ENCODE measurements around the gene KAT6B.
A peak's percentile ranks its signal among the peaks of the same experiment; 100 is the strongest.

The KAT6B gene

DNA sequence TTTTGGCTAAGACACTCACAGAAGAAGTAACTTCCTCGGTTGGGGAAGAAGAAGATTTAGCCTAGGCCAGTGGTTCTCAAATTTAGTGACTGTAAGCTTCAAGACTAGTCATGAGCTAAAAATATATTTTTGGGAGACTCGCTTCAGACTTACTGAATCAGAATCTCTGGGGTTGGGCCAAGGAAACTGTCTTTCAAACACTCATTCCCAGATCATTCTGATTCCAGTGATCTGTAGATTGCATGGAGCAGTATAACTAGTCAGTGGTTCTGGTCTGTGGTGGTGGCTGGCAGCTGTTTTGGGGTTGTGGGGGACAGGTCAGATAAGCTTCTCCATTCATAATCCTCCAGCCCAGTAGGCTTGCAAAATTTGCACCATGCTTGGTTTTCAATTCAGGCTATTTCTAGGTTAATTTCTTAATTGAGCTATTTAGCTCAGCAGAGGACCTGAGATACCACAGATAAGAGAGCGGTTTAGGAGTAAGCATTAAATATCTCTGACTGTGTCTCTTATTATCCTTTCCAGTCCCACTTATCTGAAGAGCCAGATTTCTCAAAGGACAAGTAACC, 3.8 kb upstream of the KAT6B start:
- Histone ChIP-seq H3K27ac (ENCODE audit: low read length) (no peak overlapping the region), H3K36me3 (ENCODE audit: control insufficient read depth, insufficient read depth, low read length) (no peaks in the 10 kb centered on the region), H3K9me3 (ENCODE audit: control insufficient read depth, insufficient read depth, low read length) (no peaks in the 10 kb centered on the region), H3K27me3 (ENCODE audit: control insufficient read depth, insufficient read depth, low read length) (no peaks in the 10 kb centered on the region), H3K4me1 (ENCODE audit: control insufficient read depth, insufficient read depth, low read length) (peaks cover 4% of the 10 kb centered on the region), H3K4me3 (ENCODE audit: low read length) (no peak overlapping the region)
- no CpG with 5 or more reads among the region's 3 CpGs for WGBS (ENCODE audit: insufficient coverage, insufficient read length)
- no peak for DNase-seq (ENCODE audit: low read depth, low spot score)

- Histone ChIP-seq H3K4me1 (ENCODE audit: control insufficient read depth, insufficient read depth, low read length) (peaks cover 4% of the 10 kb centered on the region), H3K27me3 (ENCODE audit: control insufficient read depth, insufficient read depth, low read length) (no peaks in the 10 kb centered on the region), H3K36me3 (ENCODE audit: control insufficient read depth, insufficient read depth, low read length) (no peaks in the 10 kb centered on the region), H3K27ac (ENCODE audit: low read length) (no peak overlapping the region), H3K4me3 (ENCODE audit: low read length) (no peak overlapping the region), H3K9me3 (ENCODE audit: control insufficient read depth, insufficient read depth, low read length) (no peaks in the 10 kb centered on the region)
- WGBS (ENCODE audit: insufficient coverage, insufficient read length): no CpG with 5 or more reads among the region's 4 CpGs
- no peak for DNase-seq (ENCODE audit: low read depth, low spot score)
Measured at GRCh38 chr10:74823791-74824183, 2.6 kb upstream of the KAT6B start.

DNA sequence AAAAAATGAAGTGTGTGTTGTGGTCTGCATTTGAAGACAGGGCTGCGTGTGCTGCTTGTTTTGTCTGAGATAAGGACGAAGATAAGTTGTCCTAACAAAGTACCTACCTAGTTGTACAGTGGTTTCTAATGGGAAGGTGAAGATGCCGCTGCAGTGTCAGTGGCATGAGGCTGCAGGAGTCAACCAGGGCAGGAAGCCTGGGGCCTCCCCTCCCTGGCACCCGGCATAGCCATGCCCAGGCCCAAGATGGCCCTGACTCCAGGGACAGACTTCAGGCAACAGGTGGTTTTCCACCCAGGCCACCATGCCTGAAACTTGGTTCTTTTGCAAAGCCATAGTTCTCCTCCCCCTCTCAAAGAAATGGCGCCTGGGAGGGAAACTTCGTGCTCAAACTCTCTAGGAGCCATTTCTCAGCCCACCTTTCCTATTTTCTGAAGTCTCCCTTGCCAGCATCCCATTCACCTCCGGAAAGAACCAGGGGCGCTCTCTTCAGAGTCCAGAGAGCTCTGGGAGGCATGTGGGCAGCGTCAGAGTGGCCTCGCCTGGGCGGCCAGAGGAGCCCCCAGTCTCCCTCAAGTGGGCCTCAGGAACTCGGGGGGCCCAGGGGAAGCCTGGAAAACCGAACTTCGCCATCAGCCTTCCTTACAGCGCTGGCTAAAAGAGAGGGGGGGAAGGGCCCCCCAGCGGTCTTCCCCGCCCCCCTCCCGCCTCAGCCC, 2.1 kb upstream of the KAT6B start:
- Histone ChIP-seq H3K36me3 (ENCODE audit: control insufficient read depth, insufficient read depth, low read length) (no peaks in the 10 kb centered on the region), H3K27ac (ENCODE audit: low read length) (no peak overlapping the region), H3K4me1 (ENCODE audit: control insufficient read depth, insufficient read depth, low read length) (peaks cover 4% of the 10 kb centered on the region), H3K4me3 (ENCODE audit: low read length) (peak overlapping the region; percentile 86; the same call in 1 of the 2 replicates), H3K9me3 (ENCODE audit: control insufficient read depth, insufficient read depth, low read length) (no peaks in the 10 kb centered on the region), H3K27me3 (ENCODE audit: control insufficient read depth, insufficient read depth, low read length) (no peaks in the 10 kb centered on the region)
- no peak for DNase-seq (ENCODE audit: low read depth, low spot score)
- no CpG with 5 or more reads among the region's 18 CpGs for WGBS (ENCODE audit: insufficient coverage, insufficient read length)

DNA sequence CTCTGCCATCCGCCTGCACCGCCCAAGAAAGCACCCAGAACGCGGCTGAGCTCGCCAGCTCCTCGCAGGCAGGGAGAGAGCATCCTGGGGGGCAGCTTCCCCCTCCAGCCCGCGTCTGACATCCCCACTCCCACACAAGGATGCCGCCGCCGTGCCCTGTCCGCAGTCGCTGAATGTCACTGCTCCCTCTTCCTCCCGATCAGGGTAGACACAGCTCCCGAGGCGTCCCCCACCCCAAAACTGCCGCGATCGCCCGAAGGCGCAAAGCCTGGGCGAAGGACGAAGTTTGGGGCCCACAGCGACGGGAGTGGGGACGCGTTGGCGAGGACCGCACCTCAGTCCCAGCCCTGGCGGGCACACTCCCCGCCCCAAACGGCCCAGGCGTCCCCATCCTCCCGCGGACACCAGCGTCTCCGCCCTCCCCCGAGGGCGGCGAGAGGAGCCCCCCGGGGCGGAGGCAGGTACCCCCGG, 1.5 kb upstream of the KAT6B start:
- H3K27me3 ChIP-seq (ENCODE audit: control insufficient read depth, insufficient read depth, low read length): no peaks in the 10 kb centered on the region
- H3K9me3 ChIP-seq (ENCODE audit: control insufficient read depth, insufficient read depth, low read length): no peaks in the 10 kb centered on the region
- no CpG with 5 or more reads among the region's 43 CpGs for WGBS (ENCODE audit: insufficient coverage, insufficient read length)
- DNase-seq (ENCODE audit: low read depth, low spot score): no peak
- H3K36me3 ChIP-seq (ENCODE audit: control insufficient read depth, insufficient read depth, low read length): no peaks in the 10 kb centered on the region
- peak overlapping the region; percentile 86; the same call in 1 of the 2 replicates for H3K4me3 ChIP-seq (ENCODE audit: low read length)
- H3K4me1 ChIP-seq (ENCODE audit: control insufficient read depth, insufficient read depth, low read length): peaks cover 4% of the 10 kb centered on the region
- no peak overlapping the region for H3K27ac ChIP-seq (ENCODE audit: low read length)

DNA sequence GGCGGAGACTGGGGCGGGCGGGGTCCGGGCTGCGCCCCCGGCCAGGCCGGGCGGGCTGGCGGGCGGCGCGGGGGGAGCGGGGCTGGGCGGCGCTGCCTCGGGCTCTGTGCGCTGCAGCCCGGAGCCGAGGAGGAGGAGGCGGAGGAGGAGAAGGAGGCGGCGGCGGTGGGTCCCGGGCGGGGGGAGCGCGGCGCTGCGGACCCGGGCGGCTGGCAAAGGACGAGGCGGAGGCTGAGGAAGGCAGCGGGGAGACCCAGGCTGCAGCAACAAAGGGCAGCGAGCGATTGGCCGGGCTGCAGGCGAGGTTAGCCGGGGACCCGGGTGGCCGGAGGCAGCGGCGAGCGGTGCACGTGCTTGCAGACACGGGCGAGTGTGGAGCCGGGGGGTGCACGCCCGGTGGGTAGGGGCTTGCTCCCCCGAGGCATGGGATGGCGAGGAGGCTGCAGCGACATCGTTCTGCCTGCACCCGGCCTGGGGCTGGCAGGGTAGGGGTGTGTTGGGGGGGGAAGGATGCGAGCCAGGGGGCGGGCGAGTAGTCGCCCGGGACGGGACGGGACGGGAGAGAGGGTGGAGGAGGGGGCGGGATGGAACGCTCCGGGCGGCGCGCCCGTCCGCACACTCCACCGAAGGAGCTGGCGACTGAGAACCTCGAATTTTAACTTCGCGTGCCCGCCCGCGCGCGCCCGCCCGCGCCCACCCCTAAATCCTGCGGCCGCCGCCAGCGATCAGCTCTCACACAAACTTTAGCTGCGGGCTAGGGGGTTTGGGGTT, 844 bp upstream of the KAT6B start:
- Histone ChIP-seq H3K9me3 (ENCODE audit: control insufficient read depth, insufficient read depth, low read length) (no peaks in the 10 kb centered on the region), H3K4me1 (ENCODE audit: control insufficient read depth, insufficient read depth, low read length) (peaks cover 4% of the 10 kb centered on the region), H3K27ac (ENCODE audit: low read length) (no peak overlapping the region), H3K27me3 (ENCODE audit: control insufficient read depth, insufficient read depth, low read length) (no peaks in the 10 kb centered on the region), H3K4me3 (ENCODE audit: low read length) (peak overlapping the region; percentile 86), H3K36me3 (ENCODE audit: control insufficient read depth, insufficient read depth, low read length) (no peaks in the 10 kb centered on the region)
- no CpG with 5 or more reads among the region's 89 CpGs for WGBS (ENCODE audit: insufficient coverage, insufficient read length)
- no peak for DNase-seq (ENCODE audit: low read depth, low spot score)

DNA sequence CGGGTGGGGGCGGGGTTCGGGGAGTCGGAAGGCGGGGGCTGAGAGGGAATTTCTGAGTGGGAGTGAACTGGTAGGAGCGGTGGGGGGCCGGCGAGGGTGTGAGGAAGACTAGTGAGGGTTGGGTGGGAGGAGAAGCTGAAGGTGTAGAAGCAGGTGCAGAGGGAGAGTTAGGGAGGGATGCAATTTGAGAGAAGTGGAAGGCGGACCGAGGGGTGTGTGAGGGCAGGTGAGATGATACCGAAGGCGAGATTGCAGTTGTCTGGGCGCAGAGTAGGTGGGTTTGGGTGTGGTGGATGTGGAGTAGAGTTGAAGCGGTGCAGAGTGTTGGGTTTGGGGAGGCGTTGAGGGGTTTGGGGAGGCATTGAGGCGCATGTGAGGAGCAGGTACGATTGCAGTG, 643 bp downstream of the KAT6B start:
- 100% methylated on average over 2 of the region's 17 CpGs for WGBS (ENCODE audit: insufficient coverage, insufficient read length)
- peaks cover 4% of the 10 kb centered on the region for H3K4me1 ChIP-seq (ENCODE audit: control insufficient read depth, insufficient read depth, low read length)
- no peaks in the 10 kb centered on the region for H3K36me3 ChIP-seq (ENCODE audit: control insufficient read depth, insufficient read depth, low read length)
- peak overlapping the region; percentile 66; the same call in 1 of the 2 replicates for H3K4me3 ChIP-seq (ENCODE audit: low read length)
- no peaks in the 10 kb centered on the region for H3K9me3 ChIP-seq (ENCODE audit: control insufficient read depth, insufficient read depth, low read length)
- H3K27me3 ChIP-seq (ENCODE audit: control insufficient read depth, insufficient read depth, low read length): no peaks in the 10 kb centered on the region
- no peak for DNase-seq (ENCODE audit: low read depth, low spot score)
- no peak overlapping the region for H3K27ac ChIP-seq (ENCODE audit: low read length)

DNA sequence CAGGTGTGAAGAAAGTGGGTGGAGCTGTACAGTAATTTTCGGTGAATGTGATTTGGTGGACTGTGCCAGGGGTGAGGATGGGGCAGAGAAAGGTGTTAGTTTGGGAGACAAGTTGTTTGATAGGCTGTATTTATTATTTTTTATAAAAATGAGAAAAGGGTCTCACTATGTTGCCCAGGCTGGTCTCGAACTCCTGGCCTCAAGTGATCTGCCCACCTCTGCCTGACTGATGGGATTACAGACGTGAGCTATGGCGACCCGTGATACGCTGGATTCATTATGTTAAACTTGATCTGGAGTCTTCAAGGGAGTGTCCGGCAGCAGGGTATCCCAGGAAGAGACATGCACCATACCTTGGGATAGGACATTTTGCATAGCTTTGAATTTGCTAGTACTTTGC, 1.3 kb downstream of the KAT6B start:
- Histone ChIP-seq H3K9me3 (ENCODE audit: control insufficient read depth, insufficient read depth, low read length) (no peaks in the 10 kb centered on the region), H3K27ac (ENCODE audit: low read length) (no peak overlapping the region), H3K4me1 (ENCODE audit: control insufficient read depth, insufficient read depth, low read length) (peaks cover 4% of the 10 kb centered on the region), H3K27me3 (ENCODE audit: control insufficient read depth, insufficient read depth, low read length) (no peaks in the 10 kb centered on the region), H3K4me3 (ENCODE audit: low read length) (no peak overlapping the region; the same call in 1 of the 2 replicates), H3K36me3 (ENCODE audit: control insufficient read depth, insufficient read depth, low read length) (no peaks in the 10 kb centered on the region)
- no CpG with 5 or more reads among the region's 7 CpGs for WGBS (ENCODE audit: insufficient coverage, insufficient read length)
- no peak for DNase-seq (ENCODE audit: low read depth, low spot score)

DNA sequence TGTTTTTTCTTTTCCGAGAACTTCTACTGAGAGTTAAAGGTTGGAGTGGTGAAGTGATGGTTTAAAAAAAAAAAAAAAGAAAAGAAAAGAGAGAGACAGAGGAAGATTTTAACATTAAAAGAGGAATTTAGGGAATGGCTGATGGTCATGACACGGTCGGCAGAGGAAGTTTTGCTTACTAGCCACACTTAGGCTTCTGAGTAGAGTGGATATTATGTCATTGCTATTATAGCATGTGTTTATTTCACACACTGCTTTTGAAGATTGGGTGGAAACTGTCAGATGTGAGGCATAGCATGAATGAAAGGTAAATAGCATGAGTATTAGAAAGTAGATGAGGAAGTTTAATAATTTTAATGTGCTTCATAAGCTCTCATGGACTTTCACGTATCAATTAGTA, 2.5 kb downstream of the KAT6B start:
- Histone ChIP-seq H3K9me3 (ENCODE audit: control insufficient read depth, insufficient read depth, low read length) (no peaks in the 10 kb centered on the region), H3K4me1 (ENCODE audit: control insufficient read depth, insufficient read depth, low read length) (peaks cover 3% of the 10 kb centered on the region), H3K27me3 (ENCODE audit: control insufficient read depth, insufficient read depth, low read length) (no peaks in the 10 kb centered on the region), H3K36me3 (ENCODE audit: control insufficient read depth, insufficient read depth, low read length) (no peaks in the 10 kb centered on the region), H3K27ac (ENCODE audit: low read length) (no peak overlapping the region), H3K4me3 (ENCODE audit: low read length) (no peak overlapping the region)
- 100% methylated on average over 1 of the region's 4 CpGs for WGBS (ENCODE audit: insufficient coverage, insufficient read length)
- no peak for DNase-seq (ENCODE audit: low read depth, low spot score)

DNA sequence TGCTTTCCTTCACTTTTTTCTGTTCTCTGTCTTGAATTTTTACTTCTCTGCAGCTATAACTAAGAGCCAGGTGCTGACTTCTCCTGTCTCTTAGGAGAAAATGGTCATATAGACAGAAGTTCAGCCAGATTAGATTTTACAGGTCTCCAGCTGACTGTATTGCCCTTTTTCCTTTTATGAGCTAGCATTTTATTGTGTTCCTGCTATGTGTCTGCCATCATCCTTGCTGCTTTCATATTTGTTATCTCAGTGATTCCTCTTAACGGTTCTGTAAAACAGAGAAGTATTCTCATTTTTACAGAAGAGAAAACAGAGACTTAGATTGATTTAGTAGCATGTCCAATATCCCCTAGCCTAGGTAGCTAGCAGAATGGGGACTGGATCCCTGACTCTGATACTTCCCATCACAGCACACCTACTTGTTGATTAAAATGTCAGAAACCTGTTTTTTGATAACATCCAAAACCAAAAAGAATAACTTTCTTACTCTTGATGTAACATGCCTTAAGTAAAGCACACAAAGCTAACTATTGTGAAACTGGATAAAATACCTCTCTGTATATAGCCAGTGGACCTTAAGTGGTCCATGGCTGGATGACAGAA, 5.2 kb downstream of the KAT6B start:
- Histone ChIP-seq H3K9me3 (ENCODE audit: control insufficient read depth, insufficient read depth, low read length) (no peaks in the 10 kb centered on the region), H3K4me1 (ENCODE audit: control insufficient read depth, insufficient read depth, low read length) (no peaks in the 10 kb centered on the region), H3K4me3 (ENCODE audit: low read length) (no peak overlapping the region), H3K36me3 (ENCODE audit: control insufficient read depth, insufficient read depth, low read length) (no peaks in the 10 kb centered on the region), H3K27ac (ENCODE audit: low read length) (no peak overlapping the region), H3K27me3 (ENCODE audit: control insufficient read depth, insufficient read depth, low read length) (no peaks in the 10 kb centered on the region)
- WGBS (ENCODE audit: insufficient coverage, insufficient read length): no CpG with 5 or more reads among the region's 1 CpG
- DNase-seq (ENCODE audit: low read depth, low spot score): no peak

DNA sequence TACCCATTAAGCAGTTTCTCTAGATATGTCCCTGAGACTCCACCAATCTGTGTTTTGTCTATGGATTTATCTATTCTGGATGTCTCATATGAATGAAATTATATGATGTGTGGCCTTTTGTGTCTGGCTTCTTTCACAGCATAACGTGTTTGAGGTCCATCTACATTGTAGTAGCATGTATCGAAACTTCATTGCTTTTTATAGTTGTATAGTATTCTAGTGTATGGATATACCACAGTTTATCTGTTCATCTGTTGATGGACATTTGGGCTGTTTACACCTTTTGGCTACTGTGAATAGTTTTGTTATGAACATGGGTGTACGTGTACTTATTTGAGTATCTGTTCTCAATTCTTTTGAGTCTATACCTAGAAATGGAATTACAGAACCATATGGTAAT, 9.6 kb downstream of the KAT6B start:
- WGBS (ENCODE audit: insufficient coverage, insufficient read length): no CpG with 5 or more reads among the region's 3 CpGs
- no peaks in the 10 kb centered on the region for H3K36me3 ChIP-seq (ENCODE audit: control insufficient read depth, insufficient read depth, low read length)
- H3K4me1 ChIP-seq (ENCODE audit: control insufficient read depth, insufficient read depth, low read length): no peaks in the 10 kb centered on the region
- H3K27me3 ChIP-seq (ENCODE audit: control insufficient read depth, insufficient read depth, low read length): no peaks in the 10 kb centered on the region
- no peaks in the 10 kb centered on the region for H3K9me3 ChIP-seq (ENCODE audit: control insufficient read depth, insufficient read depth, low read length)
- H3K4me3 ChIP-seq (ENCODE audit: low read length): no peak overlapping the region
- no peak overlapping the region for H3K27ac ChIP-seq (ENCODE audit: low read length)
- no peak for DNase-seq (ENCODE audit: low read depth, low spot score)

Data from iPS DF 6.9 (cell line).